IMR-90 (cell line): ENCODE measurements around the gene DENND1A. TPM values are rescaled to one million over a fixed set of nuclear protein-coding genes. Genes with fewer than 3 reads are reported as not detected.
A peak's percentile ranks its signal among the peaks of the same experiment; 100 is the strongest.

Experiments
- ATAC-seq: fragments of 200-7000 bp; cut with Tn5 transposase; 2 replicates; pipeline ENCODE4 v1.9.1; 2020; ENCODE audit warnings: low read depth, mild to moderate bottlenecking, moderate library complexity
- BruUV-seq: library from RNA; stranded (reverse); fragments of 400-500 nt; replicated peaks from 2 replicates; lab custom pipeline; 2021; lab: Mats Ljungman, UMichigan
- CTCF ChIA-PET: fragments of 300-600 bp; formaldehyde crosslinking; extraction: SDS; loops from one replicate; lab custom pipeline; 2021; ENCODE audit warnings: antibody characterized with exemption; lab: Yijun Ruan, JAX
- POLR2A ChIA-PET: fragments of 300-600 bp; sonication (Branson Sonifier 250); formaldehyde crosslinking; loops from one replicate; lab custom pipeline; 2022; ENCODE audit warnings: antibody characterized with exemption; ENCODE audit not compliant: unreplicated experiment; lab: Charles Lee
- DNase-seq: peaks from one replicate; pipeline ENCODE4 v3.0.0; 2013
- H2AFZ ChIP-seq: replicated peaks from 2 replicates; pipeline ENCODE3; 2013; ENCODE audit warnings: low read length, mild to moderate bottlenecking; ENCODE audit not compliant: poor library complexity
- H2AK5ac ChIP-seq: 2 replicates; pipeline ENCODE4 v1.6.1; 2013; ENCODE audit warnings: low read depth, low read length, inconsistent platforms
- H2AK9ac ChIP-seq: replicated peaks from 2 replicates; pipeline ENCODE3; 2013; ENCODE audit warnings: mild to moderate bottlenecking, low read depth, low read length, moderate library complexity; ENCODE audit not compliant: poor library complexity
- H2BK120ac ChIP-seq: 2 replicates; pipeline ENCODE4 v1.6.1; 2013; ENCODE audit warnings: low read depth, low read length, inconsistent platforms
- H2BK15ac ChIP-seq: 3 replicates; pipeline ENCODE4 v1.6.1; 2013; ENCODE audit warnings: low read depth, low read length, inconsistent platforms
- H2BK20ac ChIP-seq: 2 replicates; pipeline ENCODE4 v1.6.1; 2013; ENCODE audit warnings: low read depth, mild to moderate bottlenecking, inconsistent platforms, low read length, moderate library complexity
- H2BK5ac ChIP-seq: 2 replicates; pipeline ENCODE4 v1.6.1; 2013; ENCODE audit warnings: mild to moderate bottlenecking, low read depth, low read length, inconsistent platforms; ENCODE audit not compliant: poor library complexity, severe bottlenecking
- H3K14ac ChIP-seq: replicated peaks from 2 replicates; pipeline ENCODE4 v1.6.1; 2013; ENCODE audit warnings: low read depth, low read length, inconsistent platforms
- H3K18ac ChIP-seq: 2 replicates; pipeline ENCODE4 v1.6.1; 2013; ENCODE audit warnings: low read depth, low read length, control low read depth
- H3K23ac ChIP-seq: 2 replicates; pipeline ENCODE4 v1.6.1; 2013; ENCODE audit warnings: low read depth, low read length, inconsistent platforms
- H3K27ac ChIP-seq: 2 replicates; pipeline ENCODE4 v1.5.1; 2013; ENCODE audit warnings: mild to moderate bottlenecking, control low read depth, low read length; ENCODE audit not compliant: insufficient read depth
- H3K27me3 ChIP-seq: 2 replicates; pipeline ENCODE4 v1.6.1; 2013; ENCODE audit warnings: low read length; ENCODE audit not compliant: control insufficient read depth, insufficient read depth
- H3K36me3 ChIP-seq: 2 replicates; pipeline ENCODE4 v1.6.1; 2013; ENCODE audit warnings: low read length, mixed read lengths; ENCODE audit not compliant: control insufficient read depth, insufficient read depth
- H3K4ac ChIP-seq: 2 replicates; pipeline ENCODE4 v1.6.1; 2013; ENCODE audit warnings: low read depth, low read length, inconsistent platforms
- H3K4me1 ChIP-seq: 2 replicates; pipeline ENCODE4 v1.6.1; 2013; ENCODE audit warnings: low read length, mixed read lengths; ENCODE audit not compliant: control insufficient read depth, insufficient read depth
- H3K4me2 ChIP-seq: 2 replicates; pipeline ENCODE4 v1.6.1; 2013; ENCODE audit warnings: low read depth, mild to moderate bottlenecking, control low read depth, low read length, moderate library complexity
- H3K4me3 ChIP-seq: 2 replicates; pipeline ENCODE4 v1.5.1; 2013; ENCODE audit warnings: low read depth, mild to moderate bottlenecking, control low read depth, low read length, moderate library complexity; ENCODE audit not compliant: insufficient read depth
- H3K56ac ChIP-seq: 2 replicates; pipeline ENCODE4 v1.6.1; 2013; ENCODE audit warnings: low read length, inconsistent platforms; ENCODE audit not compliant: insufficient read depth; ENCODE audit errors: extremely low read depth
- H3K79me1 ChIP-seq, 2 experiments: 2 replicates each; pipeline ENCODE4 v1.6.1; 2013; ENCODE audit warnings: low read length in 2 of 2, inconsistent platforms in 1 of 2, low read depth in 1 of 2
- H3K9ac ChIP-seq: 2 replicates; pipeline ENCODE4 v1.6.1; 2013; ENCODE audit warnings: low read depth, low read length, control low read depth
- H3K9me1 ChIP-seq: 2 replicates; pipeline ENCODE4 v1.6.1; 2013; ENCODE audit warnings: low read length, inconsistent platforms; ENCODE audit not compliant: insufficient read depth
- H3K9me3 ChIP-seq: 2 replicates; pipeline ENCODE4 v1.6.1; 2013; ENCODE audit warnings: low read length; ENCODE audit not compliant: control insufficient read depth, insufficient read depth
- H4K20me1 ChIP-seq: 2 replicates; pipeline ENCODE4 v1.6.1; 2013; ENCODE audit warnings: low read length, inconsistent platforms; ENCODE audit not compliant: insufficient read depth
- H4K5ac ChIP-seq: 2 replicates; pipeline ENCODE4 v1.6.1; 2013; ENCODE audit warnings: mild to moderate bottlenecking, low read depth, low read length, control low read depth
- H4K8ac ChIP-seq, 2 experiments: 2 replicates each; pipeline ENCODE4 v1.6.1; 2013; ENCODE audit warnings: low read depth in 2 of 2, low read length in 2 of 2, control low read depth in 1 of 2, inconsistent platforms in 1 of 2
- H4K91ac ChIP-seq: 2 replicates; pipeline ENCODE4 v1.6.1; 2013; ENCODE audit warnings: low read depth, low read length, inconsistent platforms; ENCODE audit not compliant: insufficient read depth
- BHLHE40 ChIP-seq: fragments of 150-350 bp; IDR thresholded peaks from 2 replicates; pipeline ENCODE4 v1.6.1; 2016; ENCODE audit warnings: mild to moderate bottlenecking, low read depth, low read length
- CEBPB ChIP-seq: IDR thresholded peaks from 2 replicates; pipeline ENCODE4 v1.6.1; 2012; ENCODE audit warnings: low read depth, low read length, improper control_type of control experiment
- CHD1 ChIP-seq: IDR thresholded peaks from 2 replicates; pipeline ENCODE4 v1.6.1; 2012; ENCODE audit warnings: low read depth, low read length, improper control_type of control experiment
- CTCF ChIP-seq: conservative IDR thresholded peaks from 2 replicates; pipeline ENCODE4 v1.5.1; 2012; ENCODE audit warnings: mild to moderate bottlenecking, low read depth, low read length, improper control_type of control experiment
- ELK1 ChIP-seq: fragments of 150-350 bp; IDR thresholded peaks from 2 replicates; pipeline ENCODE4 v1.6.1; 2016; ENCODE audit warnings: low read depth, mild to moderate bottlenecking, low read length, moderate library complexity, borderline replicate concordance
- MAZ ChIP-seq: IDR thresholded peaks from 2 replicates; pipeline ENCODE4 v1.6.1; 2012; ENCODE audit warnings: low read depth, mild to moderate bottlenecking, low read length, improper control_type of control experiment, moderate library complexity, borderline replicate concordance
- NFE2L2 ChIP-seq: fragments of 150-350 bp; IDR thresholded peaks from 2 replicates; pipeline ENCODE4 v1.6.1; 2016; ENCODE audit warnings: low read depth, mild to moderate bottlenecking, low read length
- POLR2A ChIP-seq: IDR thresholded peaks from 2 replicates; pipeline ENCODE4 v1.6.1; 2012; ENCODE audit warnings: mild to moderate bottlenecking, low read depth, low read length
- RAD21 ChIP-seq: IDR thresholded peaks from 2 replicates; pipeline ENCODE4 v1.6.1; 2012; ENCODE audit warnings: low read length, improper control_type of control experiment
- RCOR1 ChIP-seq: IDR thresholded peaks from 2 replicates; pipeline ENCODE4 v1.6.1; 2012; ENCODE audit warnings: mild to moderate bottlenecking, low read length, improper control_type of control experiment; ENCODE audit not compliant: insufficient replicate concordance
- SMC3 ChIP-seq: fragments of 150-350 bp; IDR thresholded peaks from 2 replicates; pipeline ENCODE4 v1.6.1; 2016; ENCODE audit warnings: low read depth, mild to moderate bottlenecking, antibody characterized with exemption, low read length, moderate library complexity
- WGBS, 2 experiments: methylation state at CpG; one replicate each; pipeline versions ENCODE4 v1.1.5 to v1.1.7; 2013; ENCODE audit warnings: missing lambda C conversion rate in 2 of 2; ENCODE audit not compliant: insufficient read length in 1 of 2; ENCODE audit errors: extremely low coverage in 2 of 2; 5-methylcytosine and 5-hydroxymethylcytosine counted together
- dilution Hi-C: fragments of 300-500 bp; cut with HindIII; formaldehyde crosslinking; loops from one replicate; pipeline ENCODE4 v1.14.3; 2018; ENCODE audit warnings: low sequenced_read_pairs; ENCODE audit not compliant: unreplicated experiment
- in situ Hi-C: fragments of 300-500 bp; cut with MboI; formaldehyde crosslinking; loops from 3 replicates; pipeline ENCODE4 v1.14.3; 2019; ENCODE audit warnings: low sequenced_read_pairs, inconsistent platforms, mixed read lengths
- intact Hi-C: fragments of 100-400 bp; cut with micrococcal nuclease; formaldehyde crosslinking; loops from 2 replicates; pipeline ENCODE4 v1.10.0; 2022
- polyA plus RNA-seq, 3 experiments: library from polyadenylated mRNA; depleted of rRNA; stranded (reverse); fragments of >200 nt; gene quantifications; 2 replicates each; pipeline ENCODE4 v1.2.3, GENCODE V29; 2012; ENCODE audit warnings: low replicate concordance in 1 of 3
- total RNA-seq: library from RNA; depleted of rRNA; stranded (reverse); fragments of >200 nt; gene quantifications from 2 replicates; pipeline ENCODE4 v1.2.3, GENCODE V29; 2012

Gene DENND1A
- total and polyA plus RNA-seq, 2 of the 4 experiments (the other 2 are of a cell fraction): 21.4 to 27.6 TPM

- no peak for TF ChIP-seq CHD1
- TF ChIP-seq CEBPB: no peak
- TF ChIP-seq RCOR1: no peak
- no peak for TF ChIP-seq RAD21
Measured at GRCh38 chr9:123341816-123342215, 588.1 kb downstream of the DENND1A start (continued).

- no peaks in the 10 kb centered on the region for H4K20me1 ChIP-seq
- H2BK15ac ChIP-seq: no peak overlapping the region
- no peaks in the 10 kb centered on the region for H3K79me1 ChIP-seq
- H3K4me1 ChIP-seq: peaks cover 4% of the 10 kb centered on the region; the same call in 1 of the 2 replicates
- no peak overlapping the region for H3K4me2 ChIP-seq
- H3K9me1 ChIP-seq: no peaks in the 10 kb centered on the region; the same call in 1 of the 2 replicates
- no peak overlapping the region for H3K56ac ChIP-seq
- H2BK20ac ChIP-seq: no peak overlapping the region
- BruUV-seq: no TSS peak
- H2AK5ac ChIP-seq: no peak overlapping the region
- H3K18ac ChIP-seq: no peak overlapping the region
- ChIA-PET POLR2A (no interaction called here), CTCF (no interaction called here)
- H3K4me3 ChIP-seq: no peak overlapping the region
- H4K5ac ChIP-seq: no peak overlapping the region
- no peak overlapping the region for H2BK120ac ChIP-seq
- peaks cover 5% of the 10 kb centered on the region for H3K27me3 ChIP-seq
- no peak overlapping the region for H3K23ac ChIP-seq
- dilution Hi-C loops (no loop called here), intact Hi-C loops (loop anchor here (5.0 kb wide), 1 partner anchor 73 kb away; the partner anchor contains the start of gene STRBP), in situ Hi-C loops (loop anchor here (25.0 kb wide), 1 partner anchor 503 kb away; the partner anchor contains the start of gene PDCL)
- DNase-seq (no peak), ATAC-seq (no peak)
- no peak overlapping the region for H3K4ac ChIP-seq
- H2AK9ac ChIP-seq: no peak overlapping the region
- H3K9me3 ChIP-seq: no peaks in the 10 kb centered on the region
- H3K27ac ChIP-seq: no peak overlapping the region
- no peak overlapping the region for H2BK5ac ChIP-seq
- H3K14ac ChIP-seq: no peak overlapping the region
- H3K36me3 ChIP-seq: no peaks in the 10 kb centered on the region
- 83% methylated on average over 8 of the region's 32 CpGs; no CpG with 5 or more reads in 1 of the 2 experiments for WGBS, 2 experiments
- H4K91ac ChIP-seq: no peak overlapping the region
- H3K9ac ChIP-seq: no peak overlapping the region
- H4K8ac ChIP-seq: no peak overlapping the region
- peak overlapping the region; percentile 44 for H2AFZ ChIP-seq
- TF ChIP-seq MAZ (no peak), RAD21 (no peak), RCOR1 (no peak), SMC3 (no peak), BHLHE40 (no peak), CTCF (no peak), ELK1 (no peak), CHD1 (no peak), NFE2L2 (no peak), POLR2A (no peak)
Measured at GRCh38 chr9:123339666-123340510, 590.0 kb downstream of the DENND1A start.
